Measurements from ENCODE around the gene BLNK.

BLNK gene

GRCh38 chr10:96236876-96237275, 34.5 kb downstream of the BLNK start:
- no peaks in the 10 kb centered on the region for H3K36me3 ChIP-seq (ENCODE audit: insufficient read depth, insufficient read length, low read length)

GRCh38 chr10:96236090-96236478, 35.3 kb downstream of the BLNK start:
- Histone ChIP-seq H3K36me3 (ENCODE audit: insufficient read depth, insufficient read length, low read length) (no peaks in the 10 kb centered on the region), H3K4me3 (ENCODE audit: insufficient read length, low read depth) (no peak overlapping the region), H3K27me3 (ENCODE audit: insufficient read depth, insufficient read length) (no peaks in the 10 kb centered on the region), H3K9me3 (ENCODE audit: insufficient read depth, low read length) (no peaks in the 10 kb centered on the region), H3K4me1 (ENCODE audit: insufficient read depth, insufficient read length) (peaks cover 3% of the 10 kb centered on the region), H3K9ac (ENCODE audit: insufficient read length, low read depth) (no peak overlapping the region)
- DNase-seq (ENCODE audit: low read depth, low spot score) = no peak
- TF ChIP-seq ZNF274 (IDR thresholded peaks at IDR 0.05; ENCODE audit: low read depth, low read length) (no peak), SUZ12 (IDR thresholded peaks at IDR 0.05; ENCODE audit: extremely low read depth, insufficient read depth, insufficient read length) (no peak), YY1 (IDR thresholded peaks at IDR 0.05; ENCODE audit: insufficient read depth, insufficient read length) (no peak)

More at GRCh38 chr10:96236876-96237275, 34.5 kb downstream of the BLNK start:
- no peak overlapping the region for H3K4me3 ChIP-seq (ENCODE audit: insufficient read length, low read depth)
- H3K9ac ChIP-seq (ENCODE audit: insufficient read length, low read depth) = no peak overlapping the region
- DNase-seq (ENCODE audit: low read depth, low spot score) = no peak
- H3K4me1 ChIP-seq (ENCODE audit: insufficient read depth, insufficient read length) = peaks cover 3% of the 10 kb centered on the region
- no peaks in the 10 kb centered on the region for H3K27me3 ChIP-seq (ENCODE audit: insufficient read depth, insufficient read length)
- H3K9me3 ChIP-seq (ENCODE audit: insufficient read depth, low read length) = no peaks in the 10 kb centered on the region
- TF ChIP-seq ZNF274 (IDR thresholded peaks at IDR 0.05; ENCODE audit: low read depth, low read length) = no peak
- TF ChIP-seq YY1 (IDR thresholded peaks at IDR 0.05; ENCODE audit: insufficient read depth, insufficient read length) = no peak
- TF ChIP-seq SUZ12 (IDR thresholded peaks at IDR 0.05; ENCODE audit: extremely low read depth, insufficient read depth, insufficient read length) = no peak

DNA sequence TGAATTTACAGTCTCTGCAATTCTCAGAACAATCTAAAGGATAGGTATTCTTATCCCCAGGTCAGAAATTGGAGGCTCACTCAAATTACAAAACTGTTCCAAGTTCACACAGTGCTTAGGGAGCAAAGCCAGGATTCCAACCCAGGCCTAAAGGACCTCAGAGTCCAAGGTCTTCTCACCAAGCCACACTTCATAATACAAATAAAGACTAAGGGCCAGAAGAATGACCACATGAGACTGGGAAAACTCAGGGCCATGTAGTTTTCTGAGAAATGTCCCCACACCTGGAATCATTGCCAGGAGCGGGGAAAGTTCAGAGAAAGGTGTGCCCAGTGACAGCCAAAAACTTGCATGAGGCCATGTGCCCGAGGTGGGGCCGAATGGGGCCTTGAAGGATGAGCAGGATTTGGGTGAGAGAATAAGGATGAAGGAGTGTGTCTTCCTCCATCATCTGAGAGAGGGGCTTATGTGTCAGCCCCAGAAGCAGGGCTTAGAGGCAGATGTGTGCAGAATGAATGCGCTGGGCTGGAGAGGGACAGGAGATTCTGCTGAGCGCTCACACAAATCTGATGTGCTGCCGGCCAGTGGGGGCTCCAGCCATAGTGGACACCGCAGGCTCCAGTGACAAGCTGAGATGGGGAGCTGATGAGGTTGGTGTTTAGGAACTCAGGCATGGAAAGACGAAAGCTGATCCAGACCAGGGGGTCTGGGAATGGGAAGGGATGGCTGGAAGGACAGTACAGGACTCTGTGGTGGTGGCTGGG, 35.9 kb downstream of the BLNK start:
- peaks cover 3% of the 10 kb centered on the region for H3K4me1 ChIP-seq (ENCODE audit: insufficient read depth, insufficient read length)
- H3K9me3 ChIP-seq (ENCODE audit: insufficient read depth, low read length) = no peaks in the 10 kb centered on the region
- no peak for DNase-seq (ENCODE audit: low read depth, low spot score)
- H3K36me3 ChIP-seq (ENCODE audit: insufficient read depth, insufficient read length, low read length) = no peaks in the 10 kb centered on the region
- no peak overlapping the region for H3K9ac ChIP-seq (ENCODE audit: insufficient read length, low read depth)
- TF ChIP-seq SUZ12 (IDR thresholded peaks at IDR 0.05; ENCODE audit: extremely low read depth, insufficient read depth, insufficient read length) = no peak
- no peak overlapping the region for H3K4me3 ChIP-seq (ENCODE audit: insufficient read length, low read depth)
- no peaks in the 10 kb centered on the region for H3K27me3 ChIP-seq (ENCODE audit: insufficient read depth, insufficient read length)

DNA sequence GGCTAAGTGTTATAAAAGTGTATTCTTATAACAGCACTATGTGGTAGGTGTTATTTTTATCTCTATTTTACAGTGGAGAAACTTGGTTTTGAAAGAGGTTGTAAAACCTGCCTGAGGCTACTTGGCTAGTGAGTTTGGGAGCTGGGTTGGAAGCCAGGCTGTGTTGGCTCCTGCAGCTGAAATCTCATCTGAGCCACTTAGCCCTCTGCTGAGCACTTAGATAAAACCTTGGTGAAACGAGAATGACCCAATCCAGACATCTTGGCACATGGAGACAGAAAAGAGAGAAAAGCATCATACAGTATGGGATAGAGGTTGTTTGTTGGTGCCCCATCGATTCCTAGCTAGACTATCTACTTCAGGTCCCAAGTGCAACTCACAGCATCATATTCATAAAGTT, 37.4 kb downstream of the BLNK start:
- no peaks in the 10 kb centered on the region for H3K9me3 ChIP-seq (ENCODE audit: insufficient read depth, low read length)
- TF ChIP-seq YY1 (IDR thresholded peaks at IDR 0.05; ENCODE audit: insufficient read depth, insufficient read length) (no peak), SUZ12 (IDR thresholded peaks at IDR 0.05; ENCODE audit: extremely low read depth, insufficient read depth, insufficient read length) (no peak), ZNF274 (IDR thresholded peaks at IDR 0.05; ENCODE audit: low read depth, low read length) (no peak)
- no peaks in the 10 kb centered on the region for H3K27me3 ChIP-seq (ENCODE audit: insufficient read depth, insufficient read length)
- no peak overlapping the region for H3K4me3 ChIP-seq (ENCODE audit: insufficient read length, low read depth)
- no peak overlapping the region for H3K9ac ChIP-seq (ENCODE audit: insufficient read length, low read depth)
- no peaks in the 10 kb centered on the region for H3K36me3 ChIP-seq (ENCODE audit: insufficient read depth, insufficient read length, low read length)
- H3K4me1 ChIP-seq (ENCODE audit: insufficient read depth, insufficient read length) = peaks cover 3% of the 10 kb centered on the region
- no peak for DNase-seq (ENCODE audit: low read depth, low spot score)

- H3K9ac ChIP-seq (ENCODE audit: insufficient read length, low read depth) = no peak overlapping the region
- no peak for DNase-seq (ENCODE audit: low read depth, low spot score)
- no peak for TF ChIP-seq YY1 (IDR thresholded peaks at IDR 0.05; ENCODE audit: insufficient read depth, insufficient read length)
- no peak for TF ChIP-seq ZNF274 (IDR thresholded peaks at IDR 0.05; ENCODE audit: low read depth, low read length)
- TF ChIP-seq SUZ12 (IDR thresholded peaks at IDR 0.05; ENCODE audit: extremely low read depth, insufficient read depth, insufficient read length) = no peak
- H3K4me3 ChIP-seq (ENCODE audit: insufficient read length, low read depth) = no peak overlapping the region
- H3K36me3 ChIP-seq (ENCODE audit: insufficient read depth, insufficient read length, low read length) = no peaks in the 10 kb centered on the region
- no peaks in the 10 kb centered on the region for H3K9me3 ChIP-seq (ENCODE audit: insufficient read depth, low read length)
- no peaks in the 10 kb centered on the region for H3K4me1 ChIP-seq (ENCODE audit: insufficient read depth, insufficient read length)
- H3K27me3 ChIP-seq (ENCODE audit: insufficient read depth, insufficient read length) = no peaks in the 10 kb centered on the region
Observed at GRCh38 chr10:96230527-96230926, 40.8 kb downstream of the BLNK start.

DNA sequence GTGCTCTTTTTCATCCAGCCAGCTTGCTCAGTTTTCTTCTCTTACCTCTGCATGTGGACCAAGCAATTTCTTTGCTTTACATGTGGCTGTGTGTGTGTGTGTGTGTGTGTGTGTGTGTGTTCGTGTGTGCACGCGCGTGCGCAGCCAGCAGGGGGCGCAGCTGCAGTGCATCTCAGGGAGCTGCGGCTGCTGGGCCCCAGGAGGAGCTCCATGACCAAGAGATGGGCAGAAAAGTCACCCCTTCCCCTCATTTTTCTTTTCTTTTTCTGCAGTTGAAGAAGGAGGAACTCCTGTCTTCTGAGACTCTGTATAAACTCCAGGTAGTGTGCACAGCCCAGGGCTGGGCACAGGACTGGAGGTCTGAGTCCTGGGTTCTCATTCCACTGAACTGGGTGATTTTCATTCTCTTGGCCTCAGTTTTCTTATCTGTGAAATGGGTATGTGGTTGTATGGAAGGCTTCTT, 41.8 kb downstream of the BLNK start:
- H3K27me3 ChIP-seq (ENCODE audit: insufficient read depth, insufficient read length) = no peaks in the 10 kb centered on the region
- no peak overlapping the region for H3K4me3 ChIP-seq (ENCODE audit: insufficient read length, low read depth)
- H3K36me3 ChIP-seq (ENCODE audit: insufficient read depth, insufficient read length, low read length) = no peaks in the 10 kb centered on the region
- H3K9ac ChIP-seq (ENCODE audit: insufficient read length, low read depth) = no peak overlapping the region
- peak; percentile 71 for DNase-seq (ENCODE audit: low read depth, low spot score)
- H3K9me3 ChIP-seq (ENCODE audit: insufficient read depth, low read length) = no peaks in the 10 kb centered on the region
- TF ChIP-seq YY1 (IDR thresholded peaks at IDR 0.05; ENCODE audit: insufficient read depth, insufficient read length) (no peak), ZNF274 (IDR thresholded peaks at IDR 0.05; ENCODE audit: low read depth, low read length) (no peak), SUZ12 (IDR thresholded peaks at IDR 0.05; ENCODE audit: extremely low read depth, insufficient read depth, insufficient read length) (no peak)
- H3K4me1 ChIP-seq (ENCODE audit: insufficient read depth, insufficient read length) = no peaks in the 10 kb centered on the region

- Histone ChIP-seq H3K27me3 (ENCODE audit: insufficient read depth, insufficient read length) (no peaks in the 10 kb centered on the region), H3K9ac (ENCODE audit: insufficient read length, low read depth) (no peak overlapping the region), H3K4me1 (ENCODE audit: insufficient read depth, insufficient read length) (no peaks in the 10 kb centered on the region), H3K4me3 (ENCODE audit: insufficient read length, low read depth) (no peak overlapping the region), H3K36me3 (ENCODE audit: insufficient read depth, insufficient read length, low read length) (no peaks in the 10 kb centered on the region), H3K9me3 (ENCODE audit: insufficient read depth, low read length) (no peaks in the 10 kb centered on the region)
- no peak for DNase-seq (ENCODE audit: low read depth, low spot score)
- TF ChIP-seq YY1 (IDR thresholded peaks at IDR 0.05; ENCODE audit: insufficient read depth, insufficient read length) (no peak), ZNF274 (IDR thresholded peaks at IDR 0.05; ENCODE audit: low read depth, low read length) (no peak), SUZ12 (IDR thresholded peaks at IDR 0.05; ENCODE audit: extremely low read depth, insufficient read depth, insufficient read length) (no peak)
Observed at GRCh38 chr10:96228408-96228994, 42.9 kb downstream of the BLNK start.

Measured in NT2/D1 (cell line).